ENCODE results near the gene TPP1.

The TPP1 gene

GRCh38 chr11:6563121-6563619, 56.1 kb downstream of the TPP1 start:
- no peak for DNase-seq (ENCODE audit: low spot score)
